ENCODE results near the gene KSR2. TPM values are rescaled to one million over a fixed set of nuclear protein-coding genes. Genes with fewer than 3 reads are reported as not detected.

The KSR2 gene
- total and polyA plus RNA-seq, 2 of the 4 experiments (the other 2 are of a cell fraction), result not detected

DNA sequence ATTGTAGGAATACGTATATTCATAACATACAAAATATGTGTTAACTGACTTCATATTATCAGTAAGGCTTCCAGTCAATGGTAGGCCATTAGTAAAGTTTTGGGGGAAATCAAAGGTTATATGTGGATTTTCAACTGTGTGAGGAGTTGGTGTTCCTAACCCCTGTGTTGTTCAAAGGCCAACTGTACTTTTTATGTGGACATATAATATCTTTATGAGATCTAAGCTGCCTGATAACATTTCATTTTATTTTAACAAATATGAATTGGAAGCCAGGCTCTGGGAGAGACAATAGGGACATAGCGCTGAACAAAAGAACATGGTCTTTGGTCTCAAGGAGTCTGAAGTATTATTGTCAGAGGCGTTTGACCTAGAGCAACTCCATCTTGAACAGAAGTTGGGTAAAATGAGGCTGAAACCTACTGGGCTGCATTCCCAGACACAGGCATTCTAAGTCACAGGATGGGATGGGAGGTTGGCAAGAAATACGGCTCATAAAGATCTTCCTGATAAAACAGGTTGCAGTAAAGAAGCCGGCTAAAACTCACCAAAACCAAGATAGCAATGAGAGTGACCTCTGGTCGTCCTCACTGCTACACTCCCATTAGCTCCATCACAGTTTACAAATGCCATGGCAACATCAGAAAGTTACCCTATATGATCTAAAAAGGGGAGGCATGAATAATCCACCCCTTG lies 147.2 kb downstream of the KSR2 start:
- Histone ChIP-seq H3K9me1 (ENCODE audit: insufficient read depth, low read length) (no peaks in the 10 kb centered on the region), H4K8ac (ENCODE audit: low read depth in 2 of 2, low read length in 2 of 2) (no peak overlapping the region), H4K5ac (ENCODE audit: low read depth, low read length) (no peak overlapping the region), H2AK5ac (ENCODE audit: low read depth, low read length) (no peak overlapping the region), H3K4me3 (ENCODE audit: insufficient read depth, low read depth, low read length) (no peak overlapping the region), H4K91ac (ENCODE audit: insufficient read depth, low read depth, low read length) (no peak overlapping the region), H3K9ac (ENCODE audit: low read depth, low read length) (no peak overlapping the region), H3K4ac (ENCODE audit: low read depth, low read length) (no peak overlapping the region), H2AK9ac (replicated peaks; ENCODE audit: low read depth, low read length, poor library complexity) (no peak overlapping the region), H3K9me3 (ENCODE audit: control insufficient read depth, insufficient read depth, low read length) (peaks cover 14% of the 10 kb centered on the region), H3K27me3 (ENCODE audit: control insufficient read depth, insufficient read depth, low read length) (no peaks in the 10 kb centered on the region), H2BK20ac (ENCODE audit: low read depth, low read length) (no peak overlapping the region), H4K20me1 (ENCODE audit: insufficient read depth, low read length) (no peaks in the 10 kb centered on the region), H3K23ac (ENCODE audit: low read depth, low read length) (no peak overlapping the region), H2BK15ac (ENCODE audit: low read depth, low read length) (no peak overlapping the region), H3K79me1 (ENCODE audit: low read depth in 1 of 2, low read length in 2 of 2) (no peaks in the 10 kb centered on the region), H3K4me2 (ENCODE audit: low read depth, low read length) (no peak overlapping the region), H3K27ac (ENCODE audit: insufficient read depth, low read length) (no peak overlapping the region), H3K36me3 (ENCODE audit: control insufficient read depth, insufficient read depth, low read length) (no peaks in the 10 kb centered on the region), H2AFZ (replicated peaks; ENCODE audit: low read length, poor library complexity) (no peak overlapping the region), H3K18ac (ENCODE audit: low read depth, low read length) (no peak overlapping the region), H3K56ac (ENCODE audit: extremely low read depth, insufficient read depth, low read length) (no peak overlapping the region), H2BK5ac (ENCODE audit: low read depth, low read length, poor library complexity, severe bottlenecking) (no peak overlapping the region), H3K14ac (replicated peaks; ENCODE audit: low read depth, low read length) (no peak overlapping the region), H3K4me1 (ENCODE audit: control insufficient read depth, insufficient read depth, low read length) (no peaks in the 10 kb centered on the region), H2BK120ac (ENCODE audit: low read depth, low read length) (no peak overlapping the region)
- BruUV-seq (replicated peaks), result no TSS peak
- dilution Hi-C loops (cut with HindIII; ENCODE audit: low sequenced_read_pairs, unreplicated experiment) (no loop called here), intact Hi-C loops (cut with micrococcal nuclease) (no loop called here), in situ Hi-C loops (cut with MboI; ENCODE audit: low sequenced_read_pairs) (no loop called here)
- no peak for TF ChIP-seq RAD21 (IDR thresholded peaks at IDR 0.05; ENCODE audit: low read length)
- TF ChIP-seq, protein P1, sequence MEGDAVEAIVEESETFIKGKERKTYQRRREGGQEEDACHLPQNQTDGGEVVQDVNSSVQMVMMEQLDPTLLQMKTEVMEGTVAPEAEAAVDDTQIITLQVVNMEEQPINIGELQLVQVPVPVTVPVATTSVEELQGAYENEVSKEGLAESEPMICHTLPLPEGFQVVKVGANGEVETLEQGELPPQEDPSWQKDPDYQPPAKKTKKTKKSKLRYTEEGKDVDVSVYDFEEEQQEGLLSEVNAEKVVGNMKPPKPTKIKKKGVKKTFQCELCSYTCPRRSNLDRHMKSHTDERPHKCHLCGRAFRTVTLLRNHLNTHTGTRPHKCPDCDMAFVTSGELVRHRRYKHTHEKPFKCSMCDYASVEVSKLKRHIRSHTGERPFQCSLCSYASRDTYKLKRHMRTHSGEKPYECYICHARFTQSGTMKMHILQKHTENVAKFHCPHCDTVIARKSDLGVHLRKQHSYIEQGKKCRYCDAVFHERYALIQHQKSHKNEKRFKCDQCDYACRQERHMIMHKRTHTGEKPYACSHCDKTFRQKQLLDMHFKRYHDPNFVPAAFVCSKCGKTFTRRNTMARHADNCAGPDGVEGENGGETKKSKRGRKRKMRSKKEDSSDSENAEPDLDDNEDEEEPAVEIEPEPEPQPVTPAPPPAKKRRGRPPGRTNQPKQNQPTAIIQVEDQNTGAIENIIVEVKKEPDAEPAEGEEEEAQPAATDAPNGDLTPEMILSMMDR (conservative IDR thresholded peaks at IDR 0.05; ENCODE audit: low read depth, low read length), result no peak
- no peak for TF ChIP-seq POLR2A (IDR thresholded peaks at IDR 0.05; ENCODE audit: low read depth, low read length)
- TF ChIP-seq BHLHE40 (IDR thresholded peaks at IDR 0.05; ENCODE audit: low read depth, low read length), result no peak
- TF ChIP-seq NFE2L2 (IDR thresholded peaks at IDR 0.05; ENCODE audit: low read depth, low read length), result no peak
- TF ChIP-seq CHD1 (IDR thresholded peaks at IDR 0.05; ENCODE audit: low read depth, low read length), result no peak
- TF ChIP-seq, protein P2, sequence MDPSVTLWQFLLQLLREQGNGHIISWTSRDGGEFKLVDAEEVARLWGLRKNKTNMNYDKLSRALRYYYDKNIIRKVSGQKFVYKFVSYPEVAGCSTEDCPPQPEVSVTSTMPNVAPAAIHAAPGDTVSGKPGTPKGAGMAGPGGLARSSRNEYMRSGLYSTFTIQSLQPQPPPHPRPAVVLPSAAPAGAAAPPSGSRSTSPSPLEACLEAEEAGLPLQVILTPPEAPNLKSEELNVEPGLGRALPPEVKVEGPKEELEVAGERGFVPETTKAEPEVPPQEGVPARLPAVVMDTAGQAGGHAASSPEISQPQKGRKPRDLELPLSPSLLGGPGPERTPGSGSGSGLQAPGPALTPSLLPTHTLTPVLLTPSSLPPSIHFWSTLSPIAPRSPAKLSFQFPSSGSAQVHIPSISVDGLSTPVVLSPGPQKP (IDR thresholded peaks at IDR 0.05; ENCODE audit: borderline replicate concordance, low read depth, low read length), result no peak
- TF ChIP-seq RCOR1 (IDR thresholded peaks at IDR 0.05; ENCODE audit: insufficient replicate concordance, low read length), result no peak
- no peak for TF ChIP-seq FOS (IDR thresholded peaks at IDR 0.05; ENCODE audit: low read depth, low read length)
- no peak for TF ChIP-seq USF2 (IDR thresholded peaks at IDR 0.05; ENCODE audit: low read depth, low read length)
- no peak for TF ChIP-seq SMC3 (IDR thresholded peaks at IDR 0.05; ENCODE audit: low read depth, low read length)
- TF ChIP-seq RFX5 (IDR thresholded peaks at IDR 0.05; ENCODE audit: low read depth, low read length), result no peak
- TF ChIP-seq CEBPB (IDR thresholded peaks at IDR 0.05; ENCODE audit: low read depth, low read length), result no peak
- ATAC-seq (ENCODE audit: low read depth), result no peak
- no peak for DNase-seq
- ChIA-PET POLR2A (ENCODE audit: unreplicated experiment) (no interaction called here), CTCF (no interaction called here)
- 20% methylated on average over 1 of the region's 6 CpGs; no CpG with 5 or more reads in 1 of the 2 experiments for WGBS, 2 experiments (ENCODE audit: extremely low coverage in 2 of 2, insufficient read length in 1 of 2)

All from IMR-90 (cell line).